HCT116 (cell line): Measurements from ENCODE around the gene SC5D. TPM values are rescaled to one million over a fixed set of nuclear protein-coding genes. Genes with fewer than 3 reads are reported as not detected.

Experiments
- ATAC-seq: fragments of 200-7000 bp; cut with Tn5 transposase; 2 replicates; pipeline ENCODE4 v1.9.1; 2020; ENCODE audit warnings: mild to moderate bottlenecking, moderate library complexity
- BruUV-seq: library from RNA; stranded (reverse); fragments of 400-500 nt; replicated peaks from 2 replicates; lab custom pipeline; 2021; lab: Mats Ljungman, UMichigan
- CTCF ChIA-PET: fragments of 300-600 bp; sonication (Branson Sonifier 250); formaldehyde crosslinking; loops from one replicate; lab custom pipeline; 2021; ENCODE audit warnings: antibody characterized with exemption; lab: Charles Lee
- POLR2A ChIA-PET: fragments of 300-600, 350-600 bp; sonication (Branson Sonifier 250); formaldehyde crosslinking; loops from one replicate; lab custom pipeline; 2021; ENCODE audit warnings: antibody characterized with exemption; lab: Charles Lee
- RAD21 ChIA-PET, 2 experiments: fragments of 300-600 bp; sonication (Branson Sonifier 250); formaldehyde crosslinking; loops; one replicate each; lab custom pipeline; 2023; ENCODE audit warnings: low total read pairs in 2 of 2; ENCODE audit not compliant: uncharacterized antibody in 2 of 2, unreplicated experiment in 2 of 2, low non-redundant PET in 1 of 2; lab: Charles Lee
- DNase-seq: peaks from one replicate; pipeline ENCODE4 v3.0.0-alpha.2; 2010; ENCODE audit warnings: low read depth, low spot score
- H2AFZ ChIP-seq: fragments of 200-600 bp; shearing (Covaris generic), sonication (generic); 2 replicates; pipeline ENCODE4 v1.6.1; 2017; ENCODE audit warnings: low read depth, mixed run types, mixed read lengths, antibody characterized with exemption, low read length; ENCODE audit not compliant: poor library complexity, severe bottlenecking
- H3K27ac ChIP-seq: 2 replicates; pipeline ENCODE4 v1.5.1; 2012; ENCODE audit warnings: low read depth, low read length
- H3K27me3 ChIP-seq: fragments of 200-600 bp; sonication (generic); 2 replicates; pipeline ENCODE4 v1.6.1; 2016; ENCODE audit warnings: mixed run types, low read length, mixed read lengths; ENCODE audit not compliant: insufficient read depth
- H3K36me3 ChIP-seq, 2 experiments: fragments of 200-500 bp in 1 of 2; fragments of 200-600 bp in 1 of 2; sonication (Bioruptor generic) in 1 of 2; sonication (generic) in 1 of 2; 2 replicates each; pipeline versions ENCODE4 v1.5.1 to v1.6.1; 2014 to 2016; ENCODE audit warnings: low read length in 2 of 2, inconsistent platforms in 1 of 2, mixed read lengths in 1 of 2, mixed run types in 1 of 2; ENCODE audit not compliant: insufficient read depth in 2 of 2, control insufficient read depth in 1 of 2
- H3K4me1 ChIP-seq, 2 experiments: fragments of 200-600 bp in 1 of 2; sonication (generic) in 1 of 2; 2 replicates each; pipeline versions ENCODE4 v1.5.1 to v1.6.1; 2012 to 2017; ENCODE audit warnings: low read length in 2 of 2, inconsistent platforms in 1 of 2, mild to moderate bottlenecking in 1 of 2, mixed read lengths in 1 of 2, mixed run types in 1 of 2, moderate library complexity in 1 of 2; ENCODE audit not compliant: insufficient read depth in 2 of 2, control insufficient read depth in 1 of 2
- H3K4me2 ChIP-seq: fragments of 200-600 bp; sonication (generic); 2 replicates; pipeline ENCODE4 v1.6.1; 2017; ENCODE audit warnings: mixed run types, low read length, mixed read lengths
- H3K4me3 ChIP-seq, 2 experiments: fragments of 200-600 bp in 1 of 2; sonication (generic) in 1 of 2; replicated peaks in 1 of 2; 2 replicates each; pipeline ENCODE4 v1.5.1; 2011 to 2016; ENCODE audit warnings: low read length in 2 of 2, control low read depth in 1 of 2, low read depth in 1 of 2, mild to moderate bottlenecking in 1 of 2, mixed read lengths in 1 of 2, mixed run types in 1 of 2
- H3K79me2 ChIP-seq: fragments of 200-600 bp; sonication (generic); 2 replicates; pipeline ENCODE4 v1.6.1; 2017; ENCODE audit warnings: mild to moderate bottlenecking, mixed run types, low read length, moderate library complexity, mixed read lengths; ENCODE audit not compliant: insufficient read depth
- H3K9ac ChIP-seq: fragments of 200-600 bp; sonication (generic); 2 replicates; pipeline ENCODE4 v1.6.1; 2016; ENCODE audit warnings: low read length, mixed read lengths
- H3K9me2 ChIP-seq: fragments of 200-600 bp; sonication (generic), shearing (Covaris generic); 2 replicates; pipeline ENCODE4 v1.6.1; 2017; ENCODE audit warnings: mixed run types, mild to moderate bottlenecking, moderate library complexity; ENCODE audit not compliant: insufficient read depth
- H3K9me3 ChIP-seq, 2 experiments: fragments of 200-500 bp in 1 of 2; fragments of 200-600 bp in 1 of 2; sonication (Bioruptor generic) in 1 of 2; sonication (generic) in 1 of 2; 2 replicates each; pipeline ENCODE4 v1.6.1; 2014 to 2017; ENCODE audit warnings: low read length in 2 of 2, mixed read lengths in 2 of 2, inconsistent platforms in 1 of 2, low read depth in 1 of 2, mild to moderate bottlenecking in 1 of 2, mixed run types in 1 of 2, moderate library complexity in 1 of 2; ENCODE audit not compliant: control insufficient read depth in 1 of 2, insufficient read depth in 1 of 2
- H4K20me1 ChIP-seq: fragments of 200-600 bp; sonication (generic), shearing (Covaris generic); 2 replicates; pipeline ENCODE4 v1.6.1; 2017; ENCODE audit warnings: mixed run types, mild to moderate bottlenecking, moderate library complexity; ENCODE audit not compliant: insufficient read depth
- EGR1 ChIP-seq: IDR thresholded peaks from 2 replicates; pipeline ENCODE4 v1.6.1; 2012; ENCODE audit warnings: low read depth
- ELF1 ChIP-seq: IDR thresholded peaks from 2 replicates; pipeline ENCODE4 v1.6.1; 2012; ENCODE audit warnings: low read depth, borderline replicate concordance
- EZH2 ChIP-seq: fragments of 200-600 bp; sonication (generic); IDR thresholded peaks from 2 replicates; pipeline ENCODE4 v1.6.1; 2017; ENCODE audit warnings: antibody characterized with exemption, mixed run types
- EZH2phosphoT487 ChIP-seq: fragments of 200-600 bp; IDR thresholded peaks from 2 replicates; pipeline ENCODE4 v1.6.1; 2018; ENCODE audit warnings: antibody characterized with exemption, borderline replicate concordance
- FOSL1 ChIP-seq: IDR thresholded peaks from 2 replicates; pipeline ENCODE4 v1.6.1; 2012; ENCODE audit warnings: low read depth
- JUND ChIP-seq: IDR thresholded peaks from 2 replicates; pipeline ENCODE4 v1.6.1; 2012
- POLR2A ChIP-seq: IDR thresholded peaks from 2 replicates; pipeline ENCODE4 v1.7.0; 2011; ENCODE audit warnings: borderline replicate concordance; ENCODE audit not compliant: insufficient read depth, insufficient read length; ENCODE audit errors: extremely low read depth
- POLR2AphosphoS5 ChIP-seq: IDR thresholded peaks from 2 replicates; pipeline ENCODE4 v1.6.1; 2011; ENCODE audit warnings: mild to moderate bottlenecking, low read depth, low read length, moderate library complexity
- RAD21 ChIP-seq: IDR thresholded peaks from 2 replicates; pipeline ENCODE4 v1.6.1; 2012; ENCODE audit warnings: low read depth, mild to moderate bottlenecking
- REST ChIP-seq: IDR thresholded peaks from 2 replicates; pipeline ENCODE4 v1.6.1; 2012; ENCODE audit warnings: low read depth
- SP1 ChIP-seq: IDR thresholded peaks from 2 replicates; pipeline ENCODE4 v1.6.1; 2012; ENCODE audit warnings: low read depth
- SRF ChIP-seq: IDR thresholded peaks from 2 replicates; pipeline ENCODE4 v1.6.1; 2012; ENCODE audit warnings: low read depth
- TCF7L2 ChIP-seq: IDR thresholded peaks from 2 replicates; pipeline ENCODE4 v1.7.0; 2011; ENCODE audit warnings: borderline replicate concordance, inconsistent platforms; ENCODE audit not compliant: insufficient read depth, insufficient read length; ENCODE audit errors: extremely low read depth
- YY1 ChIP-seq: IDR thresholded peaks from 2 replicates; pipeline ENCODE4 v1.6.1; 2011; ENCODE audit warnings: low read length, low read depth, moderate library complexity, mild to moderate bottlenecking; ENCODE audit not compliant: insufficient replicate concordance; ENCODE audit errors: extremely low read depth
- ZBTB33 ChIP-seq: IDR thresholded peaks from 2 replicates; pipeline ENCODE4 v1.6.1; 2011; ENCODE audit warnings: mild to moderate bottlenecking, low read length, moderate library complexity; ENCODE audit not compliant: insufficient replicate concordance; ENCODE audit errors: extremely low read depth
- ZFX ChIP-seq: fragments of 450-650 bp; IDR thresholded peaks from 2 replicates; pipeline ENCODE4 v1.6.1; 2017
- ZNF274 ChIP-seq: fragments of 200-500 bp; sonication (Bioruptor generic); IDR thresholded peaks from 2 replicates; pipeline ENCODE4 v1.6.1; 2014; ENCODE audit warnings: mild to moderate bottlenecking, low read depth, low read length, inconsistent platforms
- intact Hi-C: fragments of 100-400 bp; cut with micrococcal nuclease; formaldehyde crosslinking; loops from 2 replicates; pipeline ENCODE4 v1.10.0; 2022
- total RNA-seq: library from RNA; stranded (reverse); gene quantifications from one replicate; pipeline ENCODE4 v1.2.1, GENCODE V29; 2021; ENCODE audit not compliant: unreplicated experiment

Gene SC5D
- total RNA-seq, 1 experiment from 2014 or later, result 24.1 TPM

- H3K79me2 ChIP-seq, result no peaks in the 10 kb centered on the region
- no peak overlapping the region for H3K4me3 ChIP-seq
- ChIA-PET RAD21 (no interaction called here), POLR2A (no interaction called here), CTCF (no interaction called here)
- BruUV-seq, result no TSS peak
- intact Hi-C loops, result no loop called here
- no peaks in the 10 kb centered on the region for H3K36me3 ChIP-seq
- peaks cover under 1% of the 10 kb centered on the region for H3K27me3 ChIP-seq
- ATAC-seq (no peak), DNase-seq (no peak)
- H3K9me2 ChIP-seq, result no peaks in the 10 kb centered on the region
- H2AFZ ChIP-seq, result no peak overlapping the region
- H3K4me2 ChIP-seq, result no peak overlapping the region
- no peaks in the 10 kb centered on the region for H3K4me1 ChIP-seq
- no peaks in the 10 kb centered on the region for H3K9me3 ChIP-seq
- no peak for TF ChIP-seq ELF1
- TF ChIP-seq ZNF274, result no peak
- no peak for TF ChIP-seq SRF
- TF ChIP-seq TCF7L2, result no peak
- no peak overlapping the region for H3K9ac ChIP-seq
- no peaks in the 10 kb centered on the region for H4K20me1 ChIP-seq
- no peak overlapping the region for H3K27ac ChIP-seq
Measured at GRCh38 chr11:121338536-121338935, 46.0 kb downstream of the SC5D start.

DNA sequence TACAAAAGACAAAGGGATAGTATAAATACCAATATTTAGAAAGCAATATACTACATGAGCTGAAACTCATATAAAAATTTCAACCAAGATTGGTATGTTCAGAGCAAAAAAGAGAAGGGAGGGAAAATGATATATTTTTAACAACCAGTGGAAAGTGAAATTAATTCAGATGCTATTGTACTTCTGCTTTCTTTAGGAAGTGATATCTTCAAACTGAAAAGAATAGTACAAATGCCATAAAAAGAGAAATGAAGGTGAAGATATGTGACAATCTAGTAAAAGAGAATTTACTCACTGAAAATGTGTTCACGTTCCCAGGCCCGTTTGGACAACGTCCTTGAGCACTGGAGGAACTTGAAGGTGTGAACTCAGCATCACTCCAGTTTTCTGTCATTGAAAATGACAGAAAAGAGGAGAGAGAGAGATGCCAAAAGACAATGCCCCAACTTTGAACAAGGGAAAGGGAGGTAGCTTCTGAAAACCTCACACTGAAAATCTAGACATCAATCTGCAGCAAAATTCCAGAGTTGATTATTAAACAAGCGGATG is 47.5 kb downstream of the SC5D start:
- no peak overlapping the region for H3K27ac ChIP-seq
- H2AFZ ChIP-seq, result no peak overlapping the region
- TF ChIP-seq EZH2, result no peak
- TF ChIP-seq ZFX, result no peak
- no peak for TF ChIP-seq SP1
- no peak for TF ChIP-seq YY1
- no peak for TF ChIP-seq ZBTB33
- TF ChIP-seq EZH2phosphoT487, result no peak
- TF ChIP-seq FOSL1, result no peak
- TF ChIP-seq REST, result no peak
- TF ChIP-seq SRF, result no peak
- no peak for TF ChIP-seq JUND
- TF ChIP-seq POLR2A, result no peak
- TF ChIP-seq RAD21, result no peak
- TF ChIP-seq EGR1, result no peak
- no peak for TF ChIP-seq POLR2AphosphoS5
- CTCF ChIA-PET, result no interaction called here
- intact Hi-C loops, result no loop called here
- BruUV-seq, result no TSS peak
- RAD21 ChIA-PET, result no interaction called here
- ATAC-seq, result no peak
- no peaks in the 10 kb centered on the region for H3K27me3 ChIP-seq
- H3K9ac ChIP-seq, result no peak overlapping the region
- H3K4me3 ChIP-seq, result no peak overlapping the region
- no peaks in the 10 kb centered on the region for H3K9me2 ChIP-seq
- H3K4me1 ChIP-seq, result no peaks in the 10 kb centered on the region
- H3K4me2 ChIP-seq, result no peak overlapping the region
- H3K36me3 ChIP-seq, result no peaks in the 10 kb centered on the region
- POLR2A ChIA-PET, result interaction anchor here (0.5 kb wide), 1 partner anchor 51 kb away, joined by 3 read pairs; no protein-coding TSS in a partner anchor
- H3K9me3 ChIP-seq, result no peaks in the 10 kb centered on the region
- no peaks in the 10 kb centered on the region for H4K20me1 ChIP-seq
- no peaks in the 10 kb centered on the region for H3K79me2 ChIP-seq
- DNase-seq, result no peak
